Activated T-cell treated with anti-CD3 and anti-CD28 coated beads, Interleukin-2, amount 50 U/mL, for 4 hours (primary cell): ENCODE measurements around the gene RRH. TPM values are rescaled to one million over a fixed set of nuclear protein-coding genes. Genes with fewer than 3 reads are reported as not detected.

ENCODE experiments used
- ATAC-seq, 2 donors: fragments of 200-7000 bp; cut with Tn5 transposase; one replicate each; pipeline ENCODE4 v1.10.0; 2021
- DNase-seq: peaks from one replicate; pipeline ENCODE4 v3.0.0-alpha.2; 2020
- H3K27me3 Mint-ChIP-seq: one replicate; pipeline ENCODE4 v1.8.0; 2021; ENCODE audit warnings: low read depth, mixed read lengths
- H3K36me3 Mint-ChIP-seq: one replicate; pipeline ENCODE4 v1.8.0; 2022; ENCODE audit warnings: mixed read lengths; ENCODE audit not compliant: insufficient read depth
- H3K4me1 Mint-ChIP-seq: one replicate; pipeline ENCODE4 v1.8.0; 2021; ENCODE audit warnings: low read depth, mixed read lengths
- H3K4me3 Mint-ChIP-seq: one replicate; pipeline ENCODE4 v1.8.0; 2021; ENCODE audit warnings: mild to moderate bottlenecking, moderate library complexity, mixed read lengths
- H3K9me3 Mint-ChIP-seq: one replicate; pipeline ENCODE4 v1.8.0; 2021; ENCODE audit warnings: mixed read lengths
- total RNA-seq, 3 donors: library from RNA; stranded (reverse); gene quantifications; one replicate each; pipeline ENCODE4 v1.2.1, GENCODE V29; 2021

The RRH gene
- total RNA-seq, 3 donors from 2014 or later: 0.15 to 0.27 (median 0.26) TPM

DNA sequence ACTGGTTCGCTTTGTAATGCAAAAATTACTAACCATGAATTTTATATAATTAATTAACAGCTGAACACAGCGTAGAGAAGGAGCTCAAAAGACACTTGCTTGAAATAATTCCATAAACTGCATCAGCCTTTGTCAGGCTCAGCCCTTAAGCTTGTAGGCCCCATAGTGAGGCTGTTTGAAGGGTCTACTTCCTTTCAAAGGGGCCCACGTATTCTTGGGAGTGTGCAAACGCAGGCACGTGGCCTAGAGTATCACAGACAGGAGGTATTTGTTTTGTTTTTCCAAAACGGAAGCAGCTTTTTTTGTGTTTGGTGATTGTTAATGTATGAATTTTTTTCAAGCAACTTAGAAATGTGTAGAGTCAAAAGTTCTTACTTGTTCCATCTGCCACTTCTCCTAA, 59.3 kb downstream of the RRH start:
- Mint-ChIP-seq H3K9me3 (no peaks in the 10 kb centered on the region), H3K4me1 (no peaks in the 10 kb centered on the region), H3K4me3 (no peak overlapping the region), H3K27me3 (no peaks in the 10 kb centered on the region), H3K36me3 (no peaks in the 10 kb centered on the region)
- ATAC-seq (no peak), DNase-seq (no peak)

DNA sequence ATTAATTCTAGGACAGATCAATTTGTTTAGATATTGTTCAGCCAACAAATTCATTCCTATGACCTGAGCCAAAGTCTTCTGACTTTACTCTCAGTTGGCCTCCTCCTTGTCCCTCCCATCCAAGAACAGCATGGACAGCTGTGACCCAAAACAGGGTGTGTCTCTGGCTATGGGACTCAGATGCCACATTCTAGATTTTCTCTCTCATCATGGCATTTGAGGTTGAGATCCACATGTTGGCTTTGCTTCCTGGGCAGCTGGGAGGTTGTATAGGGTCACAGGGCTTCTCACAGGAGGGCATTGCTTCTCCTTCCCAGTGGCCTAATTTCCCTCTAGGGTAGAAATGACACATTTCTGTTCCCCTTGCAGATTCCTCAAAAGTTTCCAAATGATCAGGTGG, 62.3 kb downstream of the RRH start:
- no peaks in the 10 kb centered on the region for H3K36me3 Mint-ChIP-seq

More for the DNA sequence above, 62.3 kb downstream of the RRH start:
- ATAC-seq (no peak), DNase-seq (no peak)
- no peaks in the 10 kb centered on the region for H3K4me1 Mint-ChIP-seq
- H3K4me3 Mint-ChIP-seq: no peak overlapping the region
- H3K9me3 Mint-ChIP-seq: no peaks in the 10 kb centered on the region
- H3K27me3 Mint-ChIP-seq: no peaks in the 10 kb centered on the region

Other genes starting within 250 kb of the RRH start
- 10 to 100 TPM; 10.1 to 14.1 (median 11.4) TPM for gene CASP6, start 124.5 kb upstream of the RRH start, total RNA-seq
- 10 to 100 TPM; 12.9 to 18.2 (median 18.2) TPM for gene PLA2G12A, start 97.9 kb upstream of the RRH start, total RNA-seq
- under 1 TPM; 0.11 to 0.22 (median 0.20) TPM for gene CFI, start 26.0 kb upstream of the RRH start, total RNA-seq
- 100 to 1,000 TPM; 104 to 131 (median 111) TPM for gene GAR1, start 12.2 kb upstream of the RRH start, total RNA-seq
- under 1 TPM; 0.08 to 0.19 (median 0.11) TPM for gene LRIT3, start 20.1 kb downstream of the RRH start, total RNA-seq
- gene EGF, start 84.9 kb downstream of the RRH start, total RNA-seq: under 1 TPM; 0.16 to 0.49 (median 0.48) TPM